Islet precursor cell (in vitro differentiated cells): ENCODE data around the gene TMEM47.

Experiments used
- DNase-seq: peaks from one replicate; pipeline ENCODE4 v3.0.0-alpha.2; 2018

Gene TMEM47

DNA sequence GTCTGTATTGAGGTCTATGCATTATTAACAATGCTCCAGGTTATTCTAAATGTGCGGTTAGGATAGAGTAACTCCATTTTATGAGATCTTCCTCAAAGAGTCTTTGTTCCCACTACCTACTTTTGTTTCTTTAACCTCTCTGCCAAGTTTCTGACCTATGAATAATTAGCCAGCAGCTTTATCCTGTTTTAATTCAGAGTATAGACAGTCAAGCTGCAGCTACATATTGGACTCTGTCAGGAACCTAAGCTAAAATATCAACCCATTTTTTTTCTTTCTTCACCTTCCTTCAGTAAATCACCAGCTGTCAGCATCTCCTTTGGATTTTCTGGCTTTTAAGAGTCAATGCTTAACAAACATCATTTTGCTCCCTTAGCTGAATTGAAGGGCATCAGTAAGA, 72.3 kb downstream of the TMEM47 start:
- DNase-seq = no peak

DNA sequence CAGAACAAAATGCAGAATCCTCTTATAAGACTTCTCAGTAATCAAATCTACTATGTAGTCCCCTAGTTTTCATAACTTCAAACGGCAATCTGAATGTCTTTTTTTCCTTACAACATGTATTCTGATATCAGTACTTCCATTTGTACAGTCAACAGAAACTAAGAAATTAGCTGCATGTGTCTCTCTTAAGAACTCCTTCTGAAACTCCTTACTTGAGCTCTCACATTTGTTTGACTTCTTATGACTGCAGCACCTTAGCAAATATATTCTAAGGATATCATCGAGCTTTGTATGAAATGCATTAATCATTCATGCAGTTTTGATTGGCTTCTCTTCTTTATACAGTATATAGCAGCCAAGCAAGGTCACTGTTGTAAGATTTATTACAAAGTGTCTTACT, 77.0 kb downstream of the TMEM47 start:
- no peak for DNase-seq

DNA sequence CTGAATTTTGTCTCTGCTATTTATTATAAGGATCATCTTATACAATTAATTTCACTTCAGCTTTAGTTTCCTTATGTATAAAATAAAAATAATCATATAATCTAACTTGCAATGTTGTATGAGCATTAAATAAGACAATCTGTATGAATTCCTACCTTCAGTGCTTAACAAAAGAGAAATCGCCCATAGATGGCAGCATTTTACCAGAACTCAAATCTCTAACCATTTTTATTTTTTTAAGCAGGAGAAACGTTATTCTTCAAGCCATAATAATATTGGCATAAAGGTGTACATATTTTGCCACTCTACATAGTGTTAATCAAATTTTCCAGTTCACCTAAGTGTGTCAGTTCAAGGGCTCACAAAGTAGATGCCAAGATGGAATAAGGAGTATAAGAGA, 78.8 kb downstream of the TMEM47 start:
- DNase-seq = no peak
